Hepatocyte (in vitro differentiated cells): ENCODE data around the gene SLC41A3. TPM values are rescaled to one million over a fixed set of nuclear protein-coding genes. Genes with fewer than 3 reads are reported as not detected.

Experiments used
- DNase-seq: peaks from one replicate; pipeline ENCODE4 v3.0.0-alpha.2; 2016; ENCODE audit warnings: low spot score
- H2AFZ ChIP-seq: fragments of 200-600 bp; sonication (generic); 2 replicates; pipeline ENCODE4 v1.6.0; 2016; ENCODE audit warnings: antibody characterized with exemption, mild to moderate bottlenecking
- H3K27ac ChIP-seq: fragments of 200-600 bp; sonication (generic); 2 replicates; pipeline ENCODE4 v1.5.1; 2016; ENCODE audit warnings: mild to moderate bottlenecking
- H3K27me3 ChIP-seq: fragments of 200-600 bp; sonication (generic); 2 replicates; pipeline ENCODE4 v1.6.1; 2016
- H3K36me3 ChIP-seq: fragments of 200-600 bp; sonication (generic); replicated peaks from 2 replicates; pipeline ENCODE4 v1.5.1; 2016; ENCODE audit warnings: low read depth; ENCODE audit not compliant: insufficient read depth
- H3K4me1 ChIP-seq: fragments of 200-600 bp; sonication (generic); 2 replicates; pipeline ENCODE4 v1.5.1; 2016; ENCODE audit warnings: mild to moderate bottlenecking, moderate library complexity; ENCODE audit not compliant: insufficient read depth
- H3K4me2 ChIP-seq: fragments of 200-600 bp; sonication (generic); 2 replicates; pipeline ENCODE4 v1.6.0; 2016
- H3K4me3 ChIP-seq: fragments of 200-600 bp; sonication (generic); 2 replicates; pipeline ENCODE4 v1.5.1; 2016; ENCODE audit warnings: mild to moderate bottlenecking
- H3K79me2 ChIP-seq: fragments of 200-600 bp; sonication (generic); 2 replicates; pipeline ENCODE4 v1.6.0; 2017; ENCODE audit warnings: mild to moderate bottlenecking
- H3K9me2 ChIP-seq: fragments of 200-600 bp; sonication (generic); replicated peaks from 2 replicates; pipeline ENCODE4 v1.6.0; 2017; ENCODE audit warnings: mild to moderate bottlenecking; ENCODE audit not compliant: insufficient read depth
- H3K9me3 ChIP-seq: fragments of 200-600 bp; sonication (generic); 2 replicates; pipeline ENCODE4 v1.5.1; 2016; ENCODE audit warnings: low read depth, mild to moderate bottlenecking
- H4K20me1 ChIP-seq: fragments of 200-600 bp; sonication (generic); 2 replicates; pipeline ENCODE4 v1.6.0; 2016; ENCODE audit warnings: mild to moderate bottlenecking; ENCODE audit not compliant: insufficient read depth, poor library complexity, severe bottlenecking
- CTCF ChIP-seq: fragments of 200-600 bp; sonication (generic); IDR thresholded peaks from 2 replicates; pipeline ENCODE4 v1.5.1; 2016; ENCODE audit warnings: antibody characterized with exemption, mild to moderate bottlenecking; ENCODE audit not compliant: poor library complexity
- EZH2 ChIP-seq: fragments of 200-600 bp; sonication (generic); IDR thresholded peaks from 2 replicates; pipeline ENCODE4 v1.6.1; 2016; ENCODE audit warnings: antibody characterized with exemption, mild to moderate bottlenecking, borderline replicate concordance
- EZH2phosphoT487 ChIP-seq: fragments of 200-600 bp; sonication (generic); IDR thresholded peaks from one replicate; pipeline ENCODE4 v1.6.1; 2018; ENCODE audit warnings: antibody characterized with exemption, mild to moderate bottlenecking, low read depth, moderate library complexity; ENCODE audit not compliant: unreplicated experiment, severe bottlenecking
- WGBS: methylation state at CpG from one replicate; pipeline ENCODE4 v1.1.6; 2016; ENCODE audit warnings: low lambda C conversion rate; ENCODE audit errors: missing lambda C conversion rate; 5-methylcytosine and 5-hydroxymethylcytosine counted together
- polyA plus RNA-seq: library from polyadenylated mRNA; unstranded; fragments of >200 nt; fragmentation: Nextera tagmentation; extraction: Ambion mirVana; gene quantifications from 2 replicates; pipeline ENCODE4 v1.2.1, GENCODE V29; 2016
- total RNA-seq: library from RNA; depleted of rRNA; stranded (reverse); fragments of >200 nt; gene quantifications from 2 replicates; pipeline ENCODE4 v1.2.3, GENCODE V29; 2014

Gene SLC41A3
- total and polyA plus RNA-seq, 2 experiments from 2014 or later: 29.3 to 43.4 TPM

DNA sequence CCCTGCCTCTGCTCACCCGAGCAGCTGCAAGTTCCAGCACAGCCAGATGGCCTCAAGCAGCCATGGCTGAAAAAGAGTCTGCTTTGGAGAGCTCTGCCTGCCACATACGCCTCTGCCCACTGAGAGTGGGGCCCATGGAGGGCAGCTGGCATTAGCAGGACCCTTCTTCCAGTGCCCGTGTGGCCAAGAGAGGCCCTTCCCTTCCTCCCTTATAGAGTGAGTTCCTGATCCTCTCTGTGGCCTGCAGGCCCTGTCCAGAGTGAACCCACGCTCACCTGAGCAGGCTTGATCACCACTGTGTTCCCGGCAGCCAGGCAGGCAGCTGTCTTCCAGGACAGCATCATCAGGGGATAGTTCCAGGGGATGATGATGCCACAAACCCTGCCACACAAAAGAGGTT is 41.4 kb upstream of the SLC41A3 start:
- DNase-seq: no peak
- no peaks in the 10 kb centered on the region for H3K4me1 ChIP-seq
- WGBS: 95% methylated on average over 5 of the region's 5 CpGs
- H3K4me2 ChIP-seq: no peak overlapping the region
- no peaks in the 10 kb centered on the region for H3K27me3 ChIP-seq
- H2AFZ ChIP-seq: no peak overlapping the region
- H3K27ac ChIP-seq: no peak overlapping the region
- TF ChIP-seq EZH2: no peak
- TF ChIP-seq CTCF: no peak
- no peak for TF ChIP-seq EZH2phosphoT487
- H3K4me3 ChIP-seq: no peak overlapping the region
- H3K9me2 ChIP-seq: no peaks in the 10 kb centered on the region
- no peaks in the 10 kb centered on the region for H3K79me2 ChIP-seq
- H3K36me3 ChIP-seq: no peaks in the 10 kb centered on the region
- no peaks in the 10 kb centered on the region for H4K20me1 ChIP-seq
- no peaks in the 10 kb centered on the region for H3K9me3 ChIP-seq

GRCh38 chr3:126124896-126125295 is 41.0 kb upstream of the SLC41A3 start:
- Histone ChIP-seq H4K20me1 (no peaks in the 10 kb centered on the region), H3K4me1 (no peaks in the 10 kb centered on the region), H3K27me3 (no peaks in the 10 kb centered on the region), H3K4me2 (no peak overlapping the region), H3K9me2 (no peaks in the 10 kb centered on the region), H3K27ac (no peak overlapping the region), H3K79me2 (no peaks in the 10 kb centered on the region), H2AFZ (no peak overlapping the region), H3K9me3 (no peaks in the 10 kb centered on the region), H3K4me3 (no peak overlapping the region), H3K36me3 (no peaks in the 10 kb centered on the region)
- TF ChIP-seq EZH2 (no peak), CTCF (no peak), EZH2phosphoT487 (no peak)
- no peak for DNase-seq
- 93% methylated on average over 9 of the region's 9 CpGs for WGBS

DNA sequence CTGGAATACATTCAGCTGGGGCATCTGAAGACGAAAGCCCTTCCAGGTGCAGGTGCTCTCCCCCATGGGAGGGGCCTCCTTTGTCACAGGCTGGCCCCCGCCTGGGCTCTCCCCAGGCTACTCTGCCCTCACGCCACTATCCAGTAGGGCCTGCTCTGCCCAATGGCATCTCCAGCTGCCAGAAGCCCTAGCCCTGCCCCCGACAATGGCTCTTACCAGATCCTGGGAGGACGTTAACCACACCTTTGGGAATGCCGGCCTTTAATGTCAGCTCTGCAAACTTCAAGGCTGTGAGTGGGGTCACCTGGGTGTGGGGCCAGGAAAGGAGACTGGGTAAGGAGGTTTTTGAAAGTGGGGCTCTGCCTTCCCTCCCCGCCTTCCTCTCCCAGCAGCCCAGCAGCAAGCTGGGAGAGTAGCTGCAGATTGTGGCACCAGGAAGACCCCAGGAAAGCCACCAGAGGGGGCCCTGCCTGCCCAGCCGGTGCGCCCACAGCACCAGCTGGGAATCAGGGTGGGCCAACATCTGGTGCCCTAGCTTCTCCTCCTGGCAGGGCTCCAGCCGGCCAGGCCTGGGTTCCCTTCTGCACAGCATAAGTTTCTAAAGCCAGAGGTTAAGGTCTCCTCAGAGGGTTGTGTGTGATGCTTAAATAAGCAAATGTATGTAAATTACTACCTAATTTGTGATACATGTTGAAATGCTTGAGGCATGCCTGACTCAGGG is 40.4 kb upstream of the SLC41A3 start:
- H3K9me3 ChIP-seq: no peaks in the 10 kb centered on the region
- no peak for DNase-seq
- no peaks in the 10 kb centered on the region for H3K79me2 ChIP-seq
- no peak overlapping the region for H2AFZ ChIP-seq
- H3K4me1 ChIP-seq: no peaks in the 10 kb centered on the region
- H3K27ac ChIP-seq: no peak overlapping the region
- no peaks in the 10 kb centered on the region for H3K27me3 ChIP-seq
- H3K36me3 ChIP-seq: no peaks in the 10 kb centered on the region
- no peaks in the 10 kb centered on the region for H3K9me2 ChIP-seq
- TF ChIP-seq EZH2phosphoT487: no peak
- no peak for TF ChIP-seq EZH2
- TF ChIP-seq CTCF: no peak
- H4K20me1 ChIP-seq: no peaks in the 10 kb centered on the region
- no peak overlapping the region for H3K4me2 ChIP-seq
- no peak overlapping the region for H3K4me3 ChIP-seq
- WGBS: 66% methylated on average over 10 of the region's 10 CpGs
